ENCODE results near the gene BTBD16.

BTBD16 gene

DNA sequence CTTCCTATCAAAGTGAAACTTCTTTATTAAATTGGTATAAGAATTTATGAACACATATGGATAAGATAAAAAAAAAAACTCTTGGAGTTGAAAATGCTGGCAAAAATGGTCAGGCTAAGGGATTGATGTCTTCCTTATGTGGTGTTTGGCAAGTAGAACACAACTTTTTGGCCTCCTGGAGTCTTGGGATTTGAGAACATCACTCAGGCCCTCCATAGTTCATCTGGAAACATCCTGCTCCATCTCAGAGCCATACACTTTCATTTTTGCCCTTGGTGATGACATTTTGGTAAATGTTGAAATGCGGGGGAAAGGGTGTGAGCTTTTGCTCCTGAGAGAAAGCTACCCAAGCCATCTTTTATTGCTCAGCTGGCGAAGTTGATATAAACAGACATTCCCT lies 27.5 kb upstream of the BTBD16 start:
- no peaks in the 10 kb centered on the region for H3K27me3 Mint-ChIP-seq
- no peak overlapping the region for H3K27ac Mint-ChIP-seq
- no peaks in the 10 kb centered on the region for H3K36me3 Mint-ChIP-seq
- H3K4me3 Mint-ChIP-seq, result no peak overlapping the region
- H3K4me1 Mint-ChIP-seq, result no peaks in the 10 kb centered on the region
- H3K9me3 Mint-ChIP-seq, result no peaks in the 10 kb centered on the region

- no peaks in the 10 kb centered on the region for H3K36me3 Mint-ChIP-seq
- H3K4me3 Mint-ChIP-seq, result no peak overlapping the region
- no peak overlapping the region for H3K27ac Mint-ChIP-seq
- no peaks in the 10 kb centered on the region for H3K9me3 Mint-ChIP-seq
- no peaks in the 10 kb centered on the region for H3K4me1 Mint-ChIP-seq
- H3K27me3 Mint-ChIP-seq, result no peaks in the 10 kb centered on the region
Observed at GRCh38 chr10:122244001-122244975, 26.8 kb upstream of the BTBD16 start.

GRCh38 chr10:122245136-122245535 lies 26.0 kb upstream of the BTBD16 start:
- Mint-ChIP-seq H3K27me3 (no peaks in the 10 kb centered on the region), H3K27ac (no peak overlapping the region), H3K9me3 (no peaks in the 10 kb centered on the region), H3K4me3 (no peak overlapping the region), H3K4me1 (no peaks in the 10 kb centered on the region), H3K36me3 (no peaks in the 10 kb centered on the region)

DNA sequence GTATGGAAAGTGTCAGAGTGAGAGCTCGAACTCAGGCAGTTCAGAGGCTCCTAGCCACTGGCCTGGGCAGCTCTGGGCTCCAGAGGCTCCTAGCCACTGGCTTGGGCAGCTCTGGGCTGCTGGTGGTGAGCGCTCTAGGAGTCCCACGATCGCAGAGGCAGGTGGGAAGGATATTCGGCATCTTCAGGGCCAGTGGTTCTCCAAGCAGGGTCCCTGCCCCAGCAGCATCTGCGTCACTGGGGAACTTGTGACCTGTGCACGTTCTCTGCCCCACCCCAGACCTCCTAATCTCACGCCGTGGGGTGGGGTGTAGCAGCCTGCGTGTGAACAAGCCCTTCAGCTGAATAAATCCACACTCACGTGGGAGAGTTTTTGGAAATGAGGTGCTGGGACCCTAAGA lies 25.2 kb upstream of the BTBD16 start:
- H3K36me3 Mint-ChIP-seq, result no peaks in the 10 kb centered on the region
- H3K27ac Mint-ChIP-seq, result no peak overlapping the region
- no peaks in the 10 kb centered on the region for H3K27me3 Mint-ChIP-seq
- no peak overlapping the region for H3K4me3 Mint-ChIP-seq
- H3K9me3 Mint-ChIP-seq, result no peaks in the 10 kb centered on the region
- H3K4me1 Mint-ChIP-seq, result no peaks in the 10 kb centered on the region

GRCh38 chr10:122246830-122247520 lies 24.1 kb upstream of the BTBD16 start:
- Mint-ChIP-seq H3K4me3 (no peak overlapping the region), H3K27me3 (no peaks in the 10 kb centered on the region), H3K27ac (no peak overlapping the region), H3K36me3 (no peaks in the 10 kb centered on the region), H3K4me1 (no peaks in the 10 kb centered on the region), H3K9me3 (no peaks in the 10 kb centered on the region)

GRCh38 chr10:122248356-122249302 lies 22.5 kb upstream of the BTBD16 start:
- H3K4me3 Mint-ChIP-seq, result no peak overlapping the region

DNA sequence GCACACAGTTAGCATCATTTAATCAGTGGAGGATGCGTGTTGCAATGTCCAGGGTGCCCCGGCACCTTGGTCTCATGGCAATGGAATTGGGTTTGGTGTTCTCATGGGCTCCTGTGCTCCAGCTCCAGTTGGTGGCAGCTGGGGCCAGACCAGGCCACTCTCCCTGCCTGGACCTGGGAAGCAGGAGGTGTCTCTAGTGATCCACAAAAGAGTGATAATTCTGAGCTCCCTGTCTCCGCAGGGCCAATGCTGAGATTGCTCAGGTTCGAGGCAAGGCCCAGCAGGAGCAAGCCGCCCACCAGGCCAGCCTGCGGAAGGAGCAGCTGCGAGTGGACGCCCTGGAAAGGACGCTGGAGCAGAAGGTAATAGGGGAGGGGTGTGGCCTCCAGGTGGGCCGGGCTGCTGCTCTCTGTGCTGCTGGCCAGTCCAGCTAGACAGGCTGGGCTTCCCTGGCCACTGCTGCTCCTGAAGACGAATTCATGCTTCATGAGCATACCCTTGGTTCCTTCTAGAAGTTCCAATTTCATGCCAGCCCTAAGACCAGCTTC lies 21.7 kb upstream of the BTBD16 start:
- H3K4me3 Mint-ChIP-seq, result no peak overlapping the region
- no peaks in the 10 kb centered on the region for H3K27me3 Mint-ChIP-seq

More at GRCh38 chr10:122248356-122249302, 22.5 kb upstream of the BTBD16 start:
- Mint-ChIP-seq H3K9me3 (no peaks in the 10 kb centered on the region), H3K4me1 (no peaks in the 10 kb centered on the region), H3K36me3 (no peaks in the 10 kb centered on the region), H3K27ac (no peak overlapping the region), H3K27me3 (no peaks in the 10 kb centered on the region)

GRCh38 chr10:122249991-122250750 lies 20.9 kb upstream of the BTBD16 start:
- no peaks in the 10 kb centered on the region for H3K36me3 Mint-ChIP-seq
- H3K4me3 Mint-ChIP-seq, result no peak overlapping the region
- no peak overlapping the region for H3K27ac Mint-ChIP-seq
- H3K27me3 Mint-ChIP-seq, result no peaks in the 10 kb centered on the region
- no peaks in the 10 kb centered on the region for H3K4me1 Mint-ChIP-seq
- H3K9me3 Mint-ChIP-seq, result no peaks in the 10 kb centered on the region

More for the DNA sequence above, 21.7 kb upstream of the BTBD16 start:
- H3K4me1 Mint-ChIP-seq, result no peaks in the 10 kb centered on the region
- no peaks in the 10 kb centered on the region for H3K36me3 Mint-ChIP-seq
- no peaks in the 10 kb centered on the region for H3K9me3 Mint-ChIP-seq
- no peak overlapping the region for H3K27ac Mint-ChIP-seq

- Mint-ChIP-seq H3K4me1 (no peaks in the 10 kb centered on the region), H3K4me3 (no peak overlapping the region), H3K27ac (no peak overlapping the region), H3K36me3 (no peaks in the 10 kb centered on the region), H3K9me3 (no peaks in the 10 kb centered on the region), H3K27me3 (peaks cover 1% of the 10 kb centered on the region)
Observed at GRCh38 chr10:122251459-122252255, 19.4 kb upstream of the BTBD16 start.

- Mint-ChIP-seq H3K27ac (no peak overlapping the region), H3K36me3 (no peaks in the 10 kb centered on the region), H3K9me3 (no peaks in the 10 kb centered on the region), H3K4me1 (no peaks in the 10 kb centered on the region), H3K4me3 (no peak overlapping the region), H3K27me3 (peaks cover 1% of the 10 kb centered on the region)
Observed at GRCh38 chr10:122252805-122253204, 18.3 kb upstream of the BTBD16 start.

DNA sequence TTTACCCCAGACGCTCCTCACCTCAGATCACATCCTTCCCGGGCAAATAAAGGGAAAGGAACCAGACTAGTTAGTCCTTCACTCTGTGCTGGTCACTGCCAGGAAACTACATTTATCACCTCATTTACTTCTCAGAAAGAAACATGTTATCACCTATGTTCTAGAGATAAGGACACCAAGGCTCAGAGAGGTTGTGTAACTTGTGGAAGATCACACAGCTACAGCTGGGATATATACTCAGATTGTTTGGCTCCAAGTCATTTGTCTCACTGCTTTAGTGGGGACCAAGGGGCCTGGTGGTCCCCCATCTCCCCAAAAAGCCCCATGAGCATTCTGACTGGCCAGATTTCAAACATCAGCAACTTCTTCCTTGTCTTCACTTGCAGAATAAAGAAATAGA lies 17.5 kb upstream of the BTBD16 start:
- Mint-ChIP-seq H3K27ac (no peak overlapping the region), H3K4me3 (no peak overlapping the region), H3K36me3 (no peaks in the 10 kb centered on the region), H3K9me3 (no peaks in the 10 kb centered on the region), H3K27me3 (peaks cover 1% of the 10 kb centered on the region), H3K4me1 (no peaks in the 10 kb centered on the region)

DNA sequence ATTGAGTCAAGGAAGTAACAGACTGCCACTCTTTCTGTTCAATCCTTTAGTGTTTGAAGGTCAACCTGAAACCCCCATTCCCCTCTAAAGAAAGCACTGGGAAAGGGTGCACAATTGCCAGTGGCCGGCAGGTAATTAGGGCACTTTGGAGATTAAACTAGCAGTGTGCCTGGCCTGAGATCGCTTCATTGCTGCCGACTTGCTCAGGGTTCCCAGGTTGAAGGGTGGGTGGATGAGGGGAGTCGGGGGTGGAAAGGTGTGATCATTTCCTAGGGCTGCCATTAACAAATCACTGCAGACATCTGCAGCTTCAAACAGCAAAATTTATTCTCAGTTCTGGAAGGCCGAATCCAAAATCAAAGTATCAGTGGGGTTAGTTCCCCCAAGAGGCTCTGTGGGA lies 16.3 kb upstream of the BTBD16 start:
- Mint-ChIP-seq H3K9me3 (no peaks in the 10 kb centered on the region), H3K4me1 (no peaks in the 10 kb centered on the region), H3K27me3 (peaks cover 1% of the 10 kb centered on the region), H3K27ac (no peak overlapping the region), H3K4me3 (no peak overlapping the region), H3K36me3 (no peaks in the 10 kb centered on the region)

DNA sequence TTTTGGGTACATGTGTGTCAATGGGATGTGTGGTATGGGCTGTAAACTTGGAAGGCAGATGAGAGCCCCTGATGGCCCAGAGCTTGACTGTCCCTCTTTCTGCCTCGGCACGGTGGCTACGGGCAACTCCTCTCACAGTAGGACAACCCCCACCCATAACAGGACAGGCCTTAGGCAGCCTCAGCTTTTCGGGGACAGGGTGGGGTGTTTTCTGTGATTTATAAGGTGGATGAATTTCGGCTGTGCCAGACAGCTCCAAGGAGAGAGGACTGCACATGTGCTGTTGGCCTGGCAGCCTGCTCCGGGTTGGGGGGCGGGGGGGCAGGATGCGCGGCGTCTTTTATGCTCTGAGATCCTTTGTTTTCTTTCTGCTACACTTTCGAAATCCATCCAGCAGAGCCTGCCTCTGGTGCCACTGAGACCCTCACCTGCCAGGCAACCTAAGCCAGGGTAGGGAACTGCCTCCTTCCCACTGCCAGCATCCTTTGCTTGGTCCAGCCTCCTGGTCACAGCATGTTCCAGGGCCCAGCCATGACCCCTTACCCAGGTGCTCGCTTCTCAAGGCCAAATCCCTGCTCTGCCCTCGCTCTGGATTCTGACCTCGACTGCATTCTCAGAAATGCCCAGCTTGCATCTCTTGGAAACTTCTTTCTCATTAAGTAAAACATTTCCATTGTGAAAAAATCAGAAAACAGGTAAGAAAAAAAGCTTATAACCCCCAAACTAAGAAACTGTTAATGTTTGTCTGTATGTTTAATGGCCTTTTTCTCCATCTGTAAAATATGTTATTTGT lies 15.4 kb upstream of the BTBD16 start:
- H3K4me1 Mint-ChIP-seq, result no peaks in the 10 kb centered on the region
- no peaks in the 10 kb centered on the region for H3K36me3 Mint-ChIP-seq
- H3K4me3 Mint-ChIP-seq, result no peak overlapping the region
- no peaks in the 10 kb centered on the region for H3K9me3 Mint-ChIP-seq
- H3K27ac Mint-ChIP-seq, result no peak overlapping the region
- H3K27me3 Mint-ChIP-seq, result peaks cover 2% of the 10 kb centered on the region
